Measurements from ENCODE around the gene TMEM164. TPM values are rescaled to one million over a fixed set of nuclear protein-coding genes. Genes with fewer than 3 reads are reported as not detected.
A peak's percentile ranks its signal among the peaks of the same experiment; 100 is the strongest.

The TMEM164 gene
- total RNA-seq, 4 donors from 2014 or later = 8.2 to 13.4 (median 11.1) TPM

DNA sequence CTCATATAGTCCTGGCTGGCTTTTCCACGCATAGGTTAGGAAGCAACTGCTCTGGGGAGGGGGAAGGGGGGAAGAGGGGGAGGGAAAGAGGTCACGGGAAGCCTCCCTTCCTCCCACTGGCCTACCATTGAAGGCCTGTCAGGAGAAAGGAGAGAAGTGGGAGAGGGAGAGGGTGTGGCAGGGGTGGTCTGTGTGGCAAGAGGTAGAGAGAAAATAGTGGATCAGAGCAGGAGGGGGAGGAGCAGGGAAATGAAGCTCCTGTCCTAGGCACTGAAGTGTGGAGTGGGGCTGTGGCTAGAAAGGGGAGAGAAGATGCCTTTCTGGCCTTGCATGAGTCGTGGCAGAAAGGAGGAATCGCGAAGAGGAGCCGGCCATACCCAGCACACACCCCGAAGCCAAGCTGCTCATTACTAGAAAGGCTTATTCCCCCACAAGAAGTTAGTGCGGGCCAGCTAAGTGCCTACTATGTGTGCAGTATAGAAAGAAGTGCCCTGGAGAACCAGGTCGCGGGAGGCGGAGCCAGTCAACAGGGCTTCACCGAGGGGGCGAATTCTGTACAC, 1.1 kb upstream of the TMEM164 start:
- Histone ChIP-seq H3K27ac (replicated peaks in 1 of 4) (peak overlapping the region; percentile 86 to 93 (median 88)), H3K9me3 (no peaks in the 10 kb centered on the region), H3K36me3 (no peaks in the 10 kb centered on the region), H3K4me3 (peak overlapping the region; percentile 66 to 84 (median 72)), H3K4me1 (peaks cover 9 to 30% (median 26%) of the 10 kb centered on the region in 4 donors), H3K27me3 (no peaks in the 10 kb centered on the region)
- no peak for TF ChIP-seq POLR2AphosphoS5 (IDR thresholded peaks at IDR 0.05)
- TF ChIP-seq, protein P1, sequence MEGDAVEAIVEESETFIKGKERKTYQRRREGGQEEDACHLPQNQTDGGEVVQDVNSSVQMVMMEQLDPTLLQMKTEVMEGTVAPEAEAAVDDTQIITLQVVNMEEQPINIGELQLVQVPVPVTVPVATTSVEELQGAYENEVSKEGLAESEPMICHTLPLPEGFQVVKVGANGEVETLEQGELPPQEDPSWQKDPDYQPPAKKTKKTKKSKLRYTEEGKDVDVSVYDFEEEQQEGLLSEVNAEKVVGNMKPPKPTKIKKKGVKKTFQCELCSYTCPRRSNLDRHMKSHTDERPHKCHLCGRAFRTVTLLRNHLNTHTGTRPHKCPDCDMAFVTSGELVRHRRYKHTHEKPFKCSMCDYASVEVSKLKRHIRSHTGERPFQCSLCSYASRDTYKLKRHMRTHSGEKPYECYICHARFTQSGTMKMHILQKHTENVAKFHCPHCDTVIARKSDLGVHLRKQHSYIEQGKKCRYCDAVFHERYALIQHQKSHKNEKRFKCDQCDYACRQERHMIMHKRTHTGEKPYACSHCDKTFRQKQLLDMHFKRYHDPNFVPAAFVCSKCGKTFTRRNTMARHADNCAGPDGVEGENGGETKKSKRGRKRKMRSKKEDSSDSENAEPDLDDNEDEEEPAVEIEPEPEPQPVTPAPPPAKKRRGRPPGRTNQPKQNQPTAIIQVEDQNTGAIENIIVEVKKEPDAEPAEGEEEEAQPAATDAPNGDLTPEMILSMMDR (IDR thresholded peaks at IDR 0.05) = no peak
- no peak for TF ChIP-seq POLR2A (IDR thresholded peaks at IDR 0.05; ENCODE audit: low read depth)
- no peak for TF ChIP-seq EP300 (IDR thresholded peaks at IDR 0.05)
- intact Hi-C loops (cut with DNase I) = no loop called here
- no peak for DNase-seq (ENCODE audit: extremely low spot score)
- WGBS = 31% methylated on average over 12 of the region's 13 CpGs

DNA sequence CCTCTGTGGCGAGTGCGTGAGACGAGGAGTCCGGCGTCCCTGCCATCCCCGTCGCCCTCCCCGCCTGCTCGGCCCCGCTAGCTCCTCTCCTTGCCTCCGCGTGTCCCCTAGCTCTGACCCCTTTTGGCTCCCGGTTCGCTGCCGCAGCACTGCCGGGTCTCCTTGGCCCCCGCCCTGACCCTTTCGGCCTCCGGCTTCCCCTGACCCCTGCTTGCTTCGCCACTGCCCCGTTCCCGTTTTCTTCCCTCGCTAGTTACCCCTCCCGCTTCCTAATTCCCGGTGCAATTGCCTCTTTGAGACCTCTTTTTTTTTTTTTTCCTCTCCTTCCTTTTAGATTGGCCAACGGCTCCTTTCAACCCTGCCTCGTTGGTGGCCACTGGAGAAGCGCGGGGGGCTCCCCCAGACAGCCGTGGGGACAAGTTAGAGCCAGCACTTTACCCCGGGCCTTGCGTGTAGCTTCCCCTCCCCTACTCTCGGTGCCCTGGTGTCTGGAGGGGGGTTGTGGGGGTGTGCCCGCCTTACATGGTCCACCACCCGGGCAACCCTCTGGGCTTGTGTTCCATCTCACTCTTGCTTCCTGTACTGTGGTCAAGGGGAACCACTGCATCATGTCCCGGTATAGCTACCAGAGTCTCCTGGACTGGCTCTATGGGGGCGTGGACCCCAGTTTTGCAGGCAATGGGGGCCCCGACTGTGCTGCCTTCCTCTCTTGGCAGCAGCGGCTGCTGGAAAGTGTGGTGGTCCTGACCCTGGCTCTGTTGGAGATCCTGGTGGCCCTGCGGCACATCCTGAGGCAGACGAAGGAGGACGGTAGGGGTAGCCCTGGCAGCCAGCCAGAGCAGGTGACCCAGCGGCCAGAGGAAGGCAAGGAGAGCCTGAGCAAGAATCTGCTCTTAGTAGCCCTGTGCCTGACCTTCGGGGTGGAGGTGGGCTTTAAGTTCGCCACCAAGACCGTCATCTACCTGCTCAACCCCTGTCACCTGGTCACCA, 548 bp downstream of the TMEM164 start:
- Histone ChIP-seq H3K9me3 (no peaks in the 10 kb centered on the region), H3K4me1 (peaks cover 9 to 31% (median 27%) of the 10 kb centered on the region in 4 donors), H3K27me3 (no peaks in the 10 kb centered on the region), H3K36me3 (no peaks in the 10 kb centered on the region), H3K27ac (replicated peaks in 1 of 4) (peak overlapping the region; percentile 86 to 93 (median 88)), H3K4me3 (peak overlapping the region; percentile 66 to 84 (median 72))
- intact Hi-C loops (cut with DNase I) = no loop called here
- TF ChIP-seq, protein P1 (IDR thresholded peaks at IDR 0.05) = no peak
- DNase-seq (ENCODE audit: extremely low spot score) = no peak
- WGBS = 35% methylated on average over 38 of the region's 46 CpGs

DNA sequence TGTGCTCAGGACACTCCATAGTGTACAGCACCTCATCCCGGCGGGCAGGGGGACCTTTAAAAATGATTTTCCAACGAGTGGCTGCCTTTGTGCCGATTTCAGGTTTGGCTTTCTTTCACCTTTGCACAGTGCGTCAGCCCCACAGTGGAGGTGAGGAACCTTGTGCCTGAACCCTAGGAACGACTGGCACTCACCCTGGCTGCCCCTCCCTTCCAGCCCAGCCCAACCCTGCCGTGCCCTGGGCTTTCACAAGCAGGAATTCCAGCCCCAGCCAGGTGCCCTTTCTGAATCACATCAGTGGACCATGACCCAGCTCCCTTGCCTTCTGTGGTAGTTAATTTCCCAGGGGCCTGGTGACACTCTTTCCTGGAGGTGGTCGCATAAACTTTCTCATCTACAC, 1.3 kb downstream of the TMEM164 start:
- TF ChIP-seq POLR2A (IDR thresholded peaks at IDR 0.05; ENCODE audit: low read depth) = no peak
- TF ChIP-seq POLR2AphosphoS5 (IDR thresholded peaks at IDR 0.05) = no peak
- TF ChIP-seq EP300 (IDR thresholded peaks at IDR 0.05) = no peak
- TF ChIP-seq, protein P1 (IDR thresholded peaks at IDR 0.05) = no peak
- intact Hi-C loops (cut with DNase I) = no loop called here
- no peaks in the 10 kb centered on the region for H3K9me3 ChIP-seq
- no peaks in the 10 kb centered on the region for H3K36me3 ChIP-seq
- no peaks in the 10 kb centered on the region for H3K27me3 ChIP-seq
- H3K4me1 ChIP-seq = peaks cover 9 to 31% (median 27%) of the 10 kb centered on the region in 4 donors
- WGBS = 63% methylated on average over 6 of the region's 8 CpGs
- no peak for DNase-seq (ENCODE audit: extremely low spot score)
- peak overlapping the region in 1 of 4 donors; percentile 93 for H3K27ac ChIP-seq (replicated peaks in 1 of 4)
- H3K4me3 ChIP-seq = peak overlapping the region in 1 of 4 donors; percentile 66

DNA sequence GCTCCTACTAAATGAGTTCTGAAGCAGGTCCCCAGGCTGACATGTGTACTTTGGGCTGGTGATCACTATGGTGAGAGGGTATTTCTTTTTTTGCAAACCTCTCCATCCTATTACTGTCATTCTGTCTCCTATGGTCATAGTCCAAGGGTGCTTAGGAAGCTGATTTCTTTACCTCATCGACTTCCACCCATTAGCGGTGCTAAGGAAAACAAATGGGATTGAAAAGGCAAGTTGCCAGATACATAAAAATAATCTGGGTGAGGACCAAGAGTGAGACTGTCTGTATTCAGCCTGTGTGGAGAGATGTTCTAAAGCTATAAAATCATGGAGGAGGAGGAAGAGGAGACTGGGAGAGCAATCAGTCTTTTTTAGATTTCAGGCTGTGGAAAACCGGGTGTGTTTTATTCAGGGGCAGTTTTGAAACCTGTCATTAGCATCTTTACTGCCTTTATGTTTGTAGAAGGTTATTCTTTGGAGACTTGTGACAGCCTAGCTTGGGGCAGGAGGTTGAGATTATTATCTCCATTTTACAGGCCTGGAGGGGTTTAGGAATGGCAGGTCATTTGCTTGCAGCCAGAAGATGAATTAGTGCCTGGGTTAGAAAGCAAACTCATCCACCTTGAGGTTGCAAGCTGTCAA, 1.9 kb downstream of the TMEM164 start:
- H3K9me3 ChIP-seq = no peaks in the 10 kb centered on the region
- no peaks in the 10 kb centered on the region for H3K36me3 ChIP-seq
- 45% methylated on average over 3 of the region's 3 CpGs for WGBS
- no peak for TF ChIP-seq POLR2AphosphoS5 (IDR thresholded peaks at IDR 0.05)
- TF ChIP-seq EP300 (IDR thresholded peaks at IDR 0.05) = no peak
- TF ChIP-seq, protein P1 (IDR thresholded peaks at IDR 0.05) = no peak
- no peak for TF ChIP-seq POLR2A (IDR thresholded peaks at IDR 0.05; ENCODE audit: low read depth)
- H3K4me1 ChIP-seq = peaks cover 9 to 31% (median 27%) of the 10 kb centered on the region in 4 donors
- no peaks in the 10 kb centered on the region for H3K27me3 ChIP-seq
- no peak for DNase-seq (ENCODE audit: extremely low spot score)
- no peak overlapping the region for H3K27ac ChIP-seq (replicated peaks in 1 of 4)
- no peak overlapping the region for H3K4me3 ChIP-seq
- intact Hi-C loops (cut with DNase I) = no loop called here
